GM15510 (cell line): ENCODE measurements around the gene SPG7.

Source experiments
- POLR2A ChIP-seq: IDR thresholded peaks from 3 replicates; pipeline ENCODE4 v1.6.1; 2011; ENCODE audit warnings: borderline replicate concordance; ENCODE audit not compliant: insufficient read length; ENCODE audit errors: extremely low read depth

Gene SPG7

DNA sequence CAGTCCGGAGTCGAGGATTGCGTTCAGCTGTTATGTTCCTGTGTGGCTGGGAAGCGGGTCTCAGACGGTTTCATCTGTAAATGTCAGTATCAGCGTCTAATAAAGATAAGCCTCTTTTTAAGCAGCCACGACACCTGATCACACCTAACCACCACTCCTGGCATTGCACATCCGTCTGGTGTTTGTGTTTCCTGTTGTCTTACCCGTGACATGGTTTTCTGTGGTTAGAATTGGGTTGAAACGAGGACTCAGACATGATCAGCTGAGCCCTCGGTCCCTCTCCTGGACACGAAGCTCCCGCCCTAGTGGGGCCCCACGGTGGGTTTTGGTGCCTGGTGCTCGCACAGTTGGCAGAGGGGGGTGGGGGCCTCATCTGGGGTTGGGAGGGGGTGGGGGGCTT lies 85.6 kb downstream of the SPG7 start:
- TF ChIP-seq POLR2A, result no peak

DNA sequence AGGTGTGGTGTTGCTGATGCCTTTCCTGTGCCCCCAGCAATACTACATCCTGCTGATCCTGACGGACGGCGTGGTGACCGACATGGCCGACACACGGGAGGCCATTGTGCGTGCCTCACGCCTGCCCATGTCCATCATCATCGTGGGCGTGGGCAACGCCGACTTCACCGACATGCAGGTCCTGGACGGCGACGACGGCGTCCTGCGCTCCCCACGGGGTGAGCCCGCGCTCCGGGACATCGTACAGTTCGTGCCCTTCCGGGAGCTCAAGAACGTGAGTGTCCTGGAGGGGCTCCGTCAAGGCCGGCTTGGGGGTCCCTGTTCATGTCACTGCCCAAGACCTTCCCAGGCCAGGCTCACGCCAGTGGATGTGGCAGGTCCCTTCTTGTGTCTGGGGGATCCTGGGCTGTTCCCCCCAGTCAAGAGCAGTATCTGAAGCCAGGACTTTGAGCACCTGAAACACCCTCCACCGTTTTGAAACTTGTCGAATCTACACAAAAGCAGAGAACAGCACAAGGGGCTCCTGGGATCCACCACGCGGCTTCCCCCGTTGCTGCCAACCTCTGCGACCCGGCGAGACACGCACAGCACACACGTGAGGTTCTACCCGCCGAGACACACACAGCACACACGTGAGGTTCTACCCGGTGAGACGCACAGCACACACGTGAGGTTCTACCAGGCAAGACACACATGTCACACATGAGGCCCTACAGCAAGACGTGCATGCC lies 87.3 kb downstream of the SPG7 start:
- no peak for TF ChIP-seq POLR2A

DNA sequence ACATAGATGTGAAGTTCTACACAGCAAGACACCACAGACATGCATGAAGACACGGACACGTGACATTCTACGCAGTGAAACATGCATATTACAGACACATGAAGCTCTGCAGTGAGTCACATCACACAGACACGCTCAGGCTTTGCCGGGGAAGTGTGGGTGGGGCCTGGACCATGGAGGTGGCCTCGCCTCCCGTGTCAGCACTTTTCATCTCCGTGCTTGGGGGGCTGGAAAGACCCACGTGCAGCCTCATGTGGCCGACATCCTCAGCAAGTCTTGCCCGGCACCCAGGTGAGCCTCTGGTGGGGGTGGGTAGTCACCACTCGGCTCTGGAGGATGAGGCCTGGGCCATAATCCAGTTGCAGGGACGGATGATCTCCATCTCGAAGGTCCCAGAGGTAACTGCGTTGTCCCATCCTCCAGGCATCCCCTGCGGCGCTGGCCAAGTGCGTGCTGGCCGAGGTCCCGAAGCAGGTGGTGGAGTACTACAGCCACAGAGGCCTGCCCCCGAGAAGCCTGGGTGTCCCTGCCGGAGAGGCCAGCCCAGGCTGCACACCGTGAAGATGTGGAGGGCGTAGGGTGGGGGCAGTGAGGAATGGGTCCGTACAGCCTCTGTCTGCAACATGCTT lies 88.0 kb downstream of the SPG7 start:
- TF ChIP-seq POLR2A, result no peak

DNA sequence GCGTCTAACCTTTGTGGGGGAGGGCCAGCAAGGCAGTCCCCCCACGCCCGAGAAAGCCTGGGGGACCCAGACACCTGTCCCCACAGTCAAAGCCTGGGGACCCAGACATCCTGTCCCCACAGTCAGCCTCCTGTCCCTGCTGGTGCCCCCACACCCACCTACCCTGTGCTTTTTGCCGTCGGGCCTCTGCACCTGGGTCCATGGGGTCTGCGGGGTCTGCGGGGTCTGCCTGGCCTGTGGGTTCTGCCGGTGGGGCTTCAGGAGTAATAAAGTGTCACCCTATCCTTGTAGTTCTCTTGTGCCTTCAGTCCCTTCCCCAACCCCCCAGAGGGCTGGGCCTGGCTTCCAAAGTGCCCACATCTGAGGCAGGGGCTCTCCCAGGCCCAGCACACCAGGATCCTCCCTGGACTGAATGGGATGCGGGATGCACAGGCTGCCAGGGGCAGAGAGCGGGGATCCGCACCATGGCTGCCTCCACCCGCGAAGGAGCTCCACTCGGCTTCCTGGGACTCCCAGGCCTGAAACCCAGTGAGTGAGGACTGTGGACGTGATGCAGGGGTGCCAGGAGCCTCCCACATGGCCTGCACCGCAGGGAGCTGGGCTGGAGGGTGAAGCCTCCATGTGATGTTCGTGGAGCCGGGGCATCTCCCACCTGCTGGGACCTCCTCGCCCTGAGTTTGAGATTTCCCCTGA lies 88.9 kb downstream of the SPG7 start:
- TF ChIP-seq POLR2A, result no peak

DNA sequence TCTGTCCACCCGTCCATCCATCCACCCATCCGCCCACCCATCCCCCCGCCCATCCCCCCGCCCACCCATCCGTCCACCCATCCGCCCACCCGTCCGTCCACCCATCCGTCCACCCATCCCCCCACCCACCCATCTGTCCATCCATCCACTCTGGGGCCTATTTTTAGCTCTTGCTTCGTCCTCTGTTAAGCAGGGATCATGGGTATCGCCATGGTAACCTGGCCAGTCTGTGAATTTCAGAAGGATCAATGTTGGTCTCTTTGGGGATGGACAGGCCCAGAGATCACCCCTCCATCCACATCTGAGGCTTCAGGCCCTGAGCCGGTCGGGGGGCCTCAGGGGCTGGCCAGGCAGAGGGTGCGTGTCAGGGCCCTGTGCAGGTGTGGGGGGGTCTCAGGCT lies 90.0 kb downstream of the SPG7 start:
- TF ChIP-seq POLR2A, result no peak

DNA sequence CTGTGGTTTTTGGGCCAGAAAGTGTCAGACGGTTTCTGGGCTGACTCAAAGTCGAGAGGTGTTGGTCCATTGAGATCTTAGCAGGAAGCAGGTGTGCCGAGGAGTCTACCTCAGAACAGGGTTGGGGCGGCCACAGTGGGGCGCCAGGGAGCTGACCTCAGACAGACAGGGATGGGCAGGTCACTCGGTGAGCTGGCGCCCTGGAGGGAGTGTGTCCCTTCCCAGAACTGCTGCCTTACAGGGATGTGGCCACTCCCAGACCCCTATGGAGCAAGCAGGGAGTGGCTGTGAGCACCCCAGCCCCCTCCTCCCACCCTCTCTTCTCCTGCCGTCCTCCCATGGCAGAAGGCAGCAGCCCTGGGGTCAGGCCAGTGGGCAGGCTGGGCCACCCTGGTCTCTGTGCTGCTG lies 91.3 kb downstream of the SPG7 start:
- TF ChIP-seq POLR2A, result no peak

DNA sequence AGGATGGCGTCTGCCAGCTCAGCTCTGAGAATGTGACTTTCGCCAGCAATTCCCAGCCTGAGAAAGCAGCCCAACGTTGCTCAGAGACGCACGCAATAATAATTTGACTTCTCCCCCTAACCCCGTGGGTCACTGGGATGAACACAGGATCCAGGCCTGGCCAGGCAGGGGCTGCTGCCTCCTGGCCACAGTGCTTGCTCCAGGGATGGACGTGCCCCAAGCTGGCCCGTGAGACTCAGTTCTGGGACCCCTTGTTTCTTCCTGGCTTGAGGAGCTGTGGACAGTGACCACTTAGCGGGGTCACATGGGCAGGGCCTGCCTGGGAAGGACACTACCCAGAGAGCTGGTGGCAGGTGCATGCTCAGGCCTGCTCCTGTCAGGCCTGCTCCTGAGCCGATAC lies 91.7 kb downstream of the SPG7 start:
- TF ChIP-seq POLR2A, result no peak

DNA sequence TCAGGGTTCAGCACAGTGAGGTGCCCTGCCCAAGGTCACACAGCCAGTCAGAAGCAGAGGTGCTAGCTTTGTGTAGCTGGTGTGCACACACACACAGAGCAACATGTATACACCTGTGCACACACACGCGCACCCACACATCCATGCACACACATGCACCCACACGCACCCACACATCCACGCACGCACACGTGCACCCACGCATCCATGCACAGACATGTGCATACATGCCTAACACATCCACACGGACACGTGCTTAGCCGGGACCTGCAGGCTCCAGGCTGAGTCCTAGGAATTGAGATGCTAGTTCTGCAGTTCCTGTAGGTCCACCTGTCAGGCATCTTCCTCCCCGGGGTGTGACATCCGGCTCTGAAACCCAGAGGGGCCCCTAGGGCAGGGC lies 92.2 kb downstream of the SPG7 start:
- no peak for TF ChIP-seq POLR2A

DNA sequence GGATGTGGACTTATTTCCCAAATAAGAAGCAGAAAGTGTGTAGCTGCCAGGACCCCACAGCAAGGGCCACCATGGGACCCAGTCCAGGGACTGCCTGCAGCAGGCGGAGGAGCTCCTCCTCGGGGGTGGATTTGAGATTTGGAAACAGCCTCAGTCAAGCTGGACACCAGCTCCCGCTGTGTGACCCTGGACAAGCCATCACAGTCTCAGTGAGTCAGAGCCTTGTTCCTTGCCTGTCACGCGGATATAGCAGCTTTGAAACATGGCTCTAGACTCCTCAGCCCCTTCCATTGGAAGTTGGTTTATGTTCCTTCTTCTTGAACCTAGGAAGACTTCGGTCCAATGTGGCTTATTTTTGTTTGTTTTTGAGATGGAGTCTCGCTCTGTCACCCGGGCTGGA lies 92.8 kb downstream of the SPG7 start:
- TF ChIP-seq POLR2A, result no peak

DNA sequence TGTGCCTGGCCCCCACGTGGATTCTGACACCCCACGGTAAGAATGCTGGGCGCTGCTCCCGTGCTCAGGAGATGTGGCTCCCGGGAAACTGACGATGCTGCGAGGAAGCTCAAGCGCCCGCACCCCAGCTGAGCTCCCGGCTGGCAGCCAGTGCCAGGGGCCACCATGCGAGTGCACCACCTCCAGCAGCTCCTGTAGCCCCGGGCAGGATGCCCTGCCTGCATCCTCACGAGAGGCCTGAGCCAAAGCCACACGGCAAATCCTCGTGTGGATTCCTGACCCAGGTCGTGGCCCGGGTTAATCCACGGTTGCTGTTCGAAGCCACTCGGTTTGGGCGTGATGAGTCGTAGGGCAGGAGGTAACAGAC lies 93.7 kb downstream of the SPG7 start:
- TF ChIP-seq POLR2A, result no peak

DNA sequence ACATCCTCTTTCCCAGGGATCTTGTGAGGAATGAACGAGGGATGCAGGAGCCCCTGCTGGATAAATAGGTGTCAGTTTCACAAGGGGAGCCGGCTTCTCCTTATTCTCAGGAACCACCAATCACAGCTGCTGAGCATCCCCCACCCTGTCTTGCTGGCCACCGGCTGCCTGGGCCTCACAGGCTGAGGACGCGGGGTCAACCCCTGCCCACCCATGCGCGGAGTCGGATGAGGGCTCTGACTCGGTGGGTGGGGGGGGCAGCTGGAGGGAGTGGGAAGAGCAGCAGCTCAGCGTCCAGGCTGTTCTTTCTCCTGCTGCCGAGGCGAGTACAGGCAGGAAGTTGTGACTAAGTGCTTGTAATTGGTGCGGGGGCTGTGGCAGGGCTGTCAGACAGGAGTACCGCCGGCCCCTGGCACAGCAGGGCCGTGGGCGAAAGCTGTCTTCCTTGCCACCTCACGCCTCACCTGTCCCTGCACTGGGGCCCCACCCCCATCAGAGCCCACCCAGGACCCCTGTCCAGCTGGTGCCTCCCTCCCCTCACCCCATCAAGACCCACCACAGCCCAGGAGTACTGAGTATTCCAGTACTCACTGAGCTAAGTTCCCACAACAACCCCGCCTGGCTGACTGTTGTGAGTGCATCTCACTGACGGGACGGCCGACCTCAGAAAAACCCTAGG lies 94.2 kb downstream of the SPG7 start:
- TF ChIP-seq POLR2A, result no peak

DNA sequence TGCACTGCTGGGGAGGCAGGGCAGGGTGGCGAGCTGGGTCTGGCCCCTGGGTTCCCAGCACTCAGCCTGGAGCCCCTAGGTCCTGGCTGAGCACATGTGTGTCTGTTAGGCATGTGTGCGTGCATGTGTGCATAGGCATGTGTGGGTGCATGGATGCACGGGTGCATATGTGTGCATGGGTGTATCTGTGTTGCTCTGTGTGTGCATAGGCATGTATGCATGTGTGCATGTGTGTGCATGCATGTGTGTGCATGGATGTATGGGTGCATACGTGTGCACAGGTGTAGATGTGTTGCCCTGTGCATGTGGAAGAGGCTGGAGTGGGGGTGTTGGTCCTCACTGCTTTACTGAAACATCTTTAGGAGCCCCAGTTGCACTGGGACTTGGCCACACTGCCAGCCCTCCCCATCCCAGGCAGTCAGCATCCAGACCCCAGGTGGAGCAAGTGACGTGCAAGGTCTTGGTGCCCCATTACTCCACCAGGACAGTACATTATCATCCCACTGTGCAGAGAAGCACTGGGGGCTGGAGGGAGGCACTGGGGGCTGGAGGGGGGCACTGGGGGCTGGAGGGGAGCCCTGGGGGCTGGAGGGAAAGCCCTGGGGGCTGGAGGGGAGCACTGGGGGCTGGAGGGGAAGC lies 94.9 kb downstream of the SPG7 start:
- TF ChIP-seq POLR2A, result no peak

DNA sequence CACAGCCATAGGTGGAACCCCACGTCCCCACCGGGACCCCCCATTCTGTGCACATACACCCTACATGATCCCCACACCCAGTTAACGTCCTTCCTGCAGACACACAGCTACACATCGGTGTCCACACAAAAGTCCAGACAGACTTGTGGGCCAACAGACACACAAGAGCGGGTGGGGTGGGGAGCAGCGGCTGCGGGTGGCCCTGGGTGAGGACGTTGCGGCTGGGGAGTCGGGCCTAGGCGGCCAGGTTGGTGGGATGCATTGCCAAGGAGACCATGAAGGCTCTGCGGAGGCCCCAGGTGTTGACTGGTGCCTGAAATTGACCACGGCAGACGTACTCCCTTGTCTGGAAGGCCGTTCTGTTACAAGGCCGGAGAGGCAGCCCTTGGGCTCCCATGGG lies 96.6 kb downstream of the SPG7 start:
- TF ChIP-seq POLR2A, result no peak

DNA sequence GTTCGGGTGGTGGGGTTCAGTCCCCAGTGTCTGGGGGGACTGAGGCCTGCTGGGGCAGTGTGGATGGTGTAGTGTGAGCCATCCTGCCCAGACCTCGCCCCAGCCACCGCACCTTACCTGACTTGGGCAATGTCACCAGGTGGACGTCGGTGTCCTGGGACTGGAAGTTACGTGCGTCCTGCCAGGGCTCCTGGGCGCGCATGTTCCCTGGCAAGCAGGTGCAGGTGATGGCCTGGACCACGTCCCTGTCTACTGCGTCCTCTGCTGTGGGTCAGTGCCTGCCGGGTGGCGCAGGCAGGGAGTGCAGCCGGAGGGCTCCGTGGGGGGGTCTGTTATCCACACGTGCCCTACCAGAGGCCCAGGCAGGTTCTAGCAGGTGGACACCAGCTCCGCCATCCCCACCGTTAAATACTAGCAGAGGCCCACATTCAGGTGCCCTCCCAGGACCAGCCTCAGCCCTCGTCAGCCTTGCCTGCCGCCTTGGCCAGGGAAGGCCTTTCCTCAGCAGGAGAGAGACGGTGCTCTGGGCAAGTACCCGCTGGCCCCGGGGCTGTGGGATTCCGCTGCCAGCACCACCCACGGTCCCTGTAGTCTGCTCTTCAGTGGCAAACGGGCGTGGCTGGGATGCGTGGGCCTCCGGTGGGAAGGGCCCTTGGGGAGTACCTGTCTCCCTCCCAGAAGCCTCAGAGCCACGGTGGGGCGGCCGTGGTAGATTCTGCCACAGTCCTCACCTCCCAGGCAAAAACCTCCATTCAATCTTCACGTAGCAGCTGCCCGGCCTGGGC lies 97.2 kb downstream of the SPG7 start:
- no peak for TF ChIP-seq POLR2A
